GM12878 (cell line): ENCODE data around the gene ROCK1. TPM values are rescaled to one million over a fixed set of nuclear protein-coding genes. Genes with fewer than 3 reads are reported as not detected.

Source experiments
- BACH1 ChIP-seq: fragments of 450-650 bp; IDR thresholded peaks from 2 replicates; pipeline ENCODE4 v1.6.1; 2017; ENCODE audit warnings: mild to moderate bottlenecking, borderline replicate concordance
- ETV6 ChIP-seq, 2 experiments: fragments of 450-650 bp in 1 of 2; IDR thresholded peaks in 1 of 2; conservative IDR thresholded peaks in 1 of 2; 2 replicates each; pipeline ENCODE4 v1.6.1; 2014; ENCODE audit warnings: antibody characterized with exemption in 1 of 2, borderline replicate concordance in 1 of 2, low read depth in 1 of 2, mild to moderate bottlenecking in 1 of 2, moderate library complexity in 1 of 2
- FOS ChIP-seq: IDR thresholded peaks from 3 replicates; pipeline ENCODE4 v1.6.1; 2011; ENCODE audit warnings: borderline replicate concordance; ENCODE audit not compliant: insufficient read length; ENCODE audit errors: extremely low read depth
- MYB ChIP-seq: fragments of 150-350 bp; IDR thresholded peaks from 2 replicates; pipeline ENCODE4 v1.6.1; 2014; ENCODE audit warnings: mild to moderate bottlenecking, low read depth, low read length, borderline replicate concordance
- TCF12 ChIP-seq: IDR thresholded peaks from 2 replicates; pipeline ENCODE4 v1.6.1; 2011; ENCODE audit warnings: low read depth, mild to moderate bottlenecking, low read length
- polyA plus RNA-seq, 11 experiments: library from polyadenylated mRNA; depleted of rRNA in 4 of 11; unstranded in 6 of 11; stranded (reverse) in 5 of 11; fragments of >200 nt; fragmentation: Nextera tagmentation in 4 of 11; fragmentation: Illumina TruSeq in 1 of 11; extraction: Ambion mirVana in 4 of 11; extraction: Trizol in 1 of 11; gene quantifications; 1 replicate in 1 of 11; 2 replicates in 10 of 11; pipeline versions ENCODE4 v1.2.1 to v1.2.3, GENCODE V29; 2011 to 2016; ENCODE audit warnings: inconsistent platforms in 2 of 11, missing spikeins in 2 of 11, low read depth in 1 of 11
- total RNA-seq, 4 experiments: library from RNA; depleted of rRNA in 3 of 4; stranded (reverse); fragments of >200 nt in 3 of 4; fragmentation: Illumina TruSeq in 1 of 4; extraction: Trizol in 1 of 4; gene quantifications; 2 replicates each; pipeline versions ENCODE4 v1.2.1 to v1.2.3, GENCODE V29; 2013 to 2021
- TF ChIP-seq, protein P1 (sequence below): IDR thresholded peaks from 2 replicates; pipeline ENCODE4 v1.6.1; 2012; ENCODE audit warnings: low read depth, low read length, improper control_type of control experiment
- TF ChIP-seq, protein P2 (sequence below): IDR thresholded peaks from 2 replicates; pipeline ENCODE4 v1.6.1; 2011; ENCODE audit warnings: mild to moderate bottlenecking, low read depth, low read length, moderate library complexity; ENCODE audit not compliant: insufficient replicate concordance

The ROCK1 gene
- total and polyA plus RNA-seq, 10 of the 15 experiments (the other 5 are each of a cell fraction or from before 2014, with no cell fraction given): 14.8 to 46.6 (median 29.5) TPM

DNA sequence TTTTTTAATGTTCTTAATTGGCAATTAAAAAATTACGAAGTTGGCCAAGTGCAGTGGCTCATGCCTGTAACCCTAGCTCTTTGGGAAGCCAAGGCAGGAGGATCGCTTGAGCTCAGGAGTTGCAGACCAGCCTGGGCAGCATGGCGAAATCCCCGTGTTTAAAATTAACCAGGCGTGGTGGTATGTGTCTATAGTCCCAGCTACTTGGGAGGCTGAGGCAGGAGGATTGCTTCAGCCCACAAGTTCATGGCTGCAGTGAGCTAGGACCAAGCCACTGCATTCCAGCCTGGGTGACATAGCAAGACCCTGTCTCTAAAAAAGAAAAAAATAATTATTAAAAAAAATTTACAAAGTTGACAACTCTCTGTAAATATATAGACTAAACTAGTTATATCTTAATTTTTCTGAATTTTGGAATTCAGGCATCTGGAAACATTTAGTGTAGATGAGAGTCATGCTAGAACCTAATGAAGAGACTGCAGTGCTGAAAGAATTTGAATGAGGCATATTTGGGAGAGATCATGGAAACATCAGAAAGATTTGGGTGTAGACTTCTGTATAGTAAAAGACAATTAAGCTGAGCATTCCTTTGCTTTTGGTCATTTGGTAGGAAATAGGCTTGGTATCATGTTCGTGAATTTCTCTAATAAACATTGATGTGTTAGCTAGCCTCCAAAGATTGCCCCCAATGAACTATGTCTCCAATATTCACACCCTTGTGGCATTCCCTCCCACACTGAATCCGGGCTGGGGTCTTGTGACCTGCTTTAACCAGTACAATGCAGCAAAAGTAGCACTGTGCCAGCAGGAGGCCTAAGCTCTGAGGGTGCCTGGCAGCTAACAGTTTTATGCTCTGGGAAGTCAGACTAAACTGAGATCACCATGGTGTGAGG lies 4.2 kb upstream of the ROCK1 start (continued):
- TF ChIP-seq ETV6 (conservative IDR thresholded peaks at IDR 0.05 in 1 of 2, IDR thresholded peaks at IDR 0.05 in 1 of 2; ENCODE audit: borderline replicate concordance in 1 of 2, low read depth in 1 of 2) (no peak), MYB (no peak), BACH1 (no peak), TCF12 (no peak), FOS (no peak)
- TF ChIP-seq, protein P1, sequence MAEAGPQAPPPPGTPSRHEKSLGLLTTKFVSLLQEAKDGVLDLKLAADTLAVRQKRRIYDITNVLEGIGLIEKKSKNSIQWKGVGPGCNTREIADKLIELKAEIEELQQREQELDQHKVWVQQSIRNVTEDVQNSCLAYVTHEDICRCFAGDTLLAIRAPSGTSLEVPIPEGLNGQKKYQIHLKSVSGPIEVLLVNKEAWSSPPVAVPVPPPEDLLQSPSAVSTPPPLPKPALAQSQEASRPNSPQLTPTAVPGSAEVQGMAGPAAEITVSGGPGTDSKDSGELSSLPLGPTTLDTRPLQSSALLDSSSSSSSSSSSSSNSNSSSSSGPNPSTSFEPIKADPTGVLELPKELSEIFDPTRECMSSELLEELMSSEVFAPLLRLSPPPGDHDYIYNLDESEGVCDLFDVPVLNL: no peak
- TF ChIP-seq, protein P2, sequence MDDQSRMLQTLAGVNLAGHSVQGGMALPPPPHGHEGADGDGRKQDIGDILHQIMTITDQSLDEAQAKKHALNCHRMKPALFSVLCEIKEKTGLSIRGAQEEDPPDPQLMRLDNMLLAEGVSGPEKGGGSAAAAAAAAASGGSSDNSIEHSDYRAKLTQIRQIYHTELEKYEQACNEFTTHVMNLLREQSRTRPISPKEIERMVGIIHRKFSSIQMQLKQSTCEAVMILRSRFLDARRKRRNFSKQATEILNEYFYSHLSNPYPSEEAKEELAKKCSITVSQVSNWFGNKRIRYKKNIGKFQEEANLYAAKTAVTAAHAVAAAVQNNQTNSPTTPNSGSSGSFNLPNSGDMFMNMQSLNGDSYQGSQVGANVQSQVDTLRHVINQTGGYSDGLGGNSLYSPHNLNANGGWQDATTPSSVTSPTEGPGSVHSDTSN: no peak
